Measurements from ENCODE around the gene TCF7L1.

- TF ChIP-seq, protein P1, sequence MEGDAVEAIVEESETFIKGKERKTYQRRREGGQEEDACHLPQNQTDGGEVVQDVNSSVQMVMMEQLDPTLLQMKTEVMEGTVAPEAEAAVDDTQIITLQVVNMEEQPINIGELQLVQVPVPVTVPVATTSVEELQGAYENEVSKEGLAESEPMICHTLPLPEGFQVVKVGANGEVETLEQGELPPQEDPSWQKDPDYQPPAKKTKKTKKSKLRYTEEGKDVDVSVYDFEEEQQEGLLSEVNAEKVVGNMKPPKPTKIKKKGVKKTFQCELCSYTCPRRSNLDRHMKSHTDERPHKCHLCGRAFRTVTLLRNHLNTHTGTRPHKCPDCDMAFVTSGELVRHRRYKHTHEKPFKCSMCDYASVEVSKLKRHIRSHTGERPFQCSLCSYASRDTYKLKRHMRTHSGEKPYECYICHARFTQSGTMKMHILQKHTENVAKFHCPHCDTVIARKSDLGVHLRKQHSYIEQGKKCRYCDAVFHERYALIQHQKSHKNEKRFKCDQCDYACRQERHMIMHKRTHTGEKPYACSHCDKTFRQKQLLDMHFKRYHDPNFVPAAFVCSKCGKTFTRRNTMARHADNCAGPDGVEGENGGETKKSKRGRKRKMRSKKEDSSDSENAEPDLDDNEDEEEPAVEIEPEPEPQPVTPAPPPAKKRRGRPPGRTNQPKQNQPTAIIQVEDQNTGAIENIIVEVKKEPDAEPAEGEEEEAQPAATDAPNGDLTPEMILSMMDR (conservative IDR thresholded peaks at IDR 0.05; ENCODE audit: low read length), result no peak
- TF ChIP-seq EZH2phosphoT487 (IDR thresholded peaks at IDR 0.05; ENCODE audit: borderline replicate concordance), result no peak
These were observed 190.3 kb downstream of the TCF7L1 start for GRCh38 chr2:85323351-85323987.
